Naive thymus-derived CD8-positive, alpha-beta T cell (primary cell): ENCODE results near the gene OR52H1. TPM values are rescaled to one million over a fixed set of nuclear protein-coding genes. Genes with fewer than 3 reads are reported as not detected.

ENCODE experiments used
- ATAC-seq, 2 donors: fragments of 150-1000 bp; cut with Tn5 transposase in 1 of 2; sonication (Bioruptor Pico), chemical (Tn5 transposase) in 1 of 2; 1 replicate in 1 of 2; 2 replicates in 1 of 2; pipeline ENCODE4 v1.10.0; 2021; ENCODE audit warnings: mild to moderate bottlenecking in 2 of 2, moderate library complexity in 2 of 2
- POLR2A ChIA-PET: fragments of 350-600 bp; sonication (Branson Sonifier 250); formaldehyde crosslinking; loops from one replicate; lab custom pipeline; 2021; ENCODE audit warnings: antibody characterized with exemption; lab: Charles Lee
- DNase-seq, 10 donors: peaks; one replicate each; pipeline versions ENCODE4 v3.0.0 to v3.0.0-alpha.2; 2020 to 2022
- H3K27ac Mint-ChIP-seq, 10 donors: one replicate each; pipeline ENCODE4 v1.8.0; 2020 to 2022; ENCODE audit warnings: mild to moderate bottlenecking in 10 of 10, mixed read lengths in 10 of 10, moderate library complexity in 4 of 10, inconsistent platforms in 1 of 10
- H3K27me3 Mint-ChIP-seq, 5 donors: one replicate each; pipeline ENCODE4 v1.8.0; 2021 to 2022; ENCODE audit warnings: mixed read lengths in 5 of 5
- H3K36me3 Mint-ChIP-seq, 3 donors: one replicate each; pipeline ENCODE4 v1.8.0; 2020 to 2022; ENCODE audit warnings: mixed read lengths in 3 of 3, mild to moderate bottlenecking in 2 of 3, inconsistent platforms in 1 of 3
- H3K4me1 Mint-ChIP-seq, 4 donors: one replicate each; pipeline ENCODE4 v1.8.0; 2021 to 2022; ENCODE audit warnings: mixed read lengths in 4 of 4
- H3K4me3 Mint-ChIP-seq, 10 donors: one replicate each; pipeline ENCODE4 v1.8.0; 2020 to 2022; ENCODE audit warnings: mild to moderate bottlenecking in 10 of 10, mixed read lengths in 10 of 10, moderate library complexity in 6 of 10, inconsistent platforms in 1 of 10
- H3K9me3 Mint-ChIP-seq, 9 donors: one replicate each; pipeline ENCODE4 v1.8.0; 2020 to 2022; ENCODE audit warnings: mixed read lengths in 9 of 9, mild to moderate bottlenecking in 3 of 9, inconsistent platforms in 1 of 9, moderate library complexity in 1 of 9
- polyA plus RNA-seq, 3 donors: library from polyadenylated mRNA; unstranded; fragments of 300-500 nt; fragmentation: Illumina TruSeq; gene quantifications; one replicate each; pipeline ENCODE4 v1.2.3, GENCODE V29; 2021
- total RNA-seq, 8 experiments: library from RNA in 2 of 8; stranded (reverse) in 2 of 8; gene quantifications; one replicate each; pipeline ENCODE4 v1.2.3 and lab custom pipeline; 2021 to 2026

The OR52H1 gene
- total and polyA plus RNA-seq, 5 experiments from 2014 or later: not detected

GRCh38 chr11:5499671-5500070 is 48.7 kb downstream of the OR52H1 start:
- Mint-ChIP-seq H3K4me1 (peaks cover 0 to 2% (median 0%) of the 10 kb centered on the region in 4 donors), H3K27ac (no peak overlapping the region), H3K36me3 (no peaks in the 10 kb centered on the region), H3K9me3 (no peaks in the 10 kb centered on the region), H3K4me3 (no peak overlapping the region), H3K27me3 (peaks cover 0 to 7% (median 3%) of the 10 kb centered on the region in 5 donors)
- POLR2A ChIA-PET: no interaction called here
- DNase-seq (no peak), ATAC-seq (no peak)

Other genes with a start within 250 kb of the OR52H1 start
- gene OR51B4, start 246.6 kb downstream of the OR52H1 start, total RNA-seq: not detected
- not detected for gene OR51B4, start 246.6 kb downstream of the OR52H1 start, polyA plus RNA-seq
- not detected for gene OR51B2, start 224.2 kb downstream of the OR52H1 start, total RNA-seq
- gene OR51B2, start 224.2 kb downstream of the OR52H1 start, polyA plus RNA-seq: not detected
- not detected for gene OR51B5, start 205.0 kb downstream of the OR52H1 start, total RNA-seq
- not detected for gene OR51B5, start 205.0 kb downstream of the OR52H1 start, polyA plus RNA-seq
- not detected for gene OR51B6, start 197.0 kb downstream of the OR52H1 start, total RNA-seq
- gene OR51B6, start 197.0 kb downstream of the OR52H1 start, polyA plus RNA-seq: not detected
- gene OR51M1, start 164.7 kb downstream of the OR52H1 start, total RNA-seq: not detected
- gene OR51M1, start 164.7 kb downstream of the OR52H1 start, polyA plus RNA-seq: not detected
- gene OR51Q1, start 126.4 kb downstream of the OR52H1 start, total RNA-seq: not detected
- gene OR51Q1, start 126.4 kb downstream of the OR52H1 start, polyA plus RNA-seq: not detected
- gene OR51I1, start 107.0 kb downstream of the OR52H1 start, total RNA-seq: not detected
- not detected for gene OR51I1, start 107.0 kb downstream of the OR52H1 start, polyA plus RNA-seq
- not detected for gene OR51I2, start 99.2 kb downstream of the OR52H1 start, total RNA-seq
- not detected for gene OR51I2, start 99.2 kb downstream of the OR52H1 start, polyA plus RNA-seq
- gene OR52D1, start 59.9 kb downstream of the OR52H1 start, total RNA-seq: not detected
- not detected for gene OR52D1, start 59.9 kb downstream of the OR52H1 start, polyA plus RNA-seq
- under 1 TPM in 1 of 2 experiments, not detected in 1; 0.41 TPM for gene UBQLN3, start 38.6 kb downstream of the OR52H1 start, total RNA-seq
- gene UBQLN3, start 38.6 kb downstream of the OR52H1 start, polyA plus RNA-seq: not detected
- under 1 TPM; 0.47 TPM for gene UBQLNL, start 31.8 kb downstream of the OR52H1 start, total RNA-seq
- not detected for gene UBQLNL, start 31.8 kb downstream of the OR52H1 start, polyA plus RNA-seq
- gene OR52B6, start 32.3 kb upstream of the OR52H1 start, total RNA-seq: not detected
- not detected for gene OR52B6, start 32.3 kb upstream of the OR52H1 start, polyA plus RNA-seq
- not detected for gene TRIM6, start 48.1 kb upstream of the OR52H1 start, total RNA-seq
- not detected for gene TRIM6, start 48.1 kb upstream of the OR52H1 start, polyA plus RNA-seq
- gene TRIM34, start 76.5 kb upstream of the OR52H1 start, total RNA-seq: 10 to 100 TPM; 12.5 to 12.6 TPM
- 10 to 100 TPM; 10.8 to 13.1 (median 12.1) TPM for gene TRIM34, start 76.5 kb upstream of the OR52H1 start, polyA plus RNA-seq
- 10 to 100 TPM; 39.4 to 41.8 TPM for gene TRIM5, start 136.5 kb upstream of the OR52H1 start, total RNA-seq
- 10 to 100 TPM in 1 of 3 donors, 1 to 10 TPM in 2; 9.6 to 10.4 (median 9.9) TPM for gene TRIM5, start 136.5 kb upstream of the OR52H1 start, polyA plus RNA-seq
- 100 to 1,000 TPM; 242 to 243 TPM for gene TRIM22, start 141.2 kb upstream of the OR52H1 start, total RNA-seq
- 100 to 1,000 TPM; 108 to 143 (median 114) TPM for gene TRIM22, start 141.2 kb upstream of the OR52H1 start, polyA plus RNA-seq
- under 1 TPM; 0.36 to 0.42 TPM for gene OR56B1, start 187.9 kb upstream of the OR52H1 start, total RNA-seq
- not detected for gene OR56B1, start 187.9 kb upstream of the OR52H1 start, polyA plus RNA-seq
- gene OR52N4, start 205.7 kb upstream of the OR52H1 start, total RNA-seq: 1 to 10 TPM; 2.2 to 2.6 TPM
- gene OR52N4, start 205.7 kb upstream of the OR52H1 start, polyA plus RNA-seq: under 1 TPM in 2 of 3 donors, not detected in 1; 0.55 to 0.59 TPM
- gene OR52N5, start 234.8 kb upstream of the OR52H1 start, total RNA-seq: not detected
- gene OR52N5, start 234.8 kb upstream of the OR52H1 start, polyA plus RNA-seq: not detected
- not detected for gene OR52N1, start 242.7 kb upstream of the OR52H1 start, total RNA-seq
- gene OR52N1, start 242.7 kb upstream of the OR52H1 start, polyA plus RNA-seq: not detected